ENCODE data around the gene IVL.

- TF ChIP-seq POLR2AphosphoS5 (IDR thresholded peaks at IDR 0.05) (no peak), EZH2 (IDR thresholded peaks at IDR 0.05; ENCODE audit: borderline replicate concordance, insufficient read depth, low read length, poor library complexity, severe bottlenecking) (no peak), TAF1 (IDR thresholded peaks at IDR 0.05; ENCODE audit: low read depth) (no peak), CTCF (IDR thresholded peaks at IDR 0.05; ENCODE audit: poor library complexity, severe bottlenecking) (no peak), REST (IDR thresholded peaks at IDR 0.05; ENCODE audit: borderline replicate concordance) (no peak), EP300 (conservative IDR thresholded peaks at IDR 0.05; ENCODE audit: poor library complexity, severe bottlenecking) (no peak), RAD21 (conservative IDR thresholded peaks at IDR 0.05) (no peak)
Measured at GRCh38 chr1:152959273-152959672, 50.9 kb downstream of the IVL start.

Measured in neural cell (in vitro differentiated cells).